Adrenal gland (tissue), 12 donors: ENCODE data around the gene STAT5B. TPM values are rescaled to one million over a fixed set of nuclear protein-coding genes. Genes with fewer than 3 reads are reported as not detected.
"Not testable (repeated sequence)": the region's sequence is repeated elsewhere in the genome, so short reads cannot be mapped to it uniquely, and the experiment has no call there.

Experiments
- DNase-seq, 7 donors: peaks; one replicate each; pipeline ENCODE4 v3.0.0-alpha.2; 2019 to 2020
- H3K27ac ChIP-seq, 5 donors: fragments of 200-600 bp; sonication (generic) in 4 of 5; 1 replicate in 3 of 5; 2 replicates in 2 of 5; pipeline versions ENCODE4 v1.5.1 to v1.8.0; 2016 to 2020; ENCODE audit warnings: mild to moderate bottlenecking in 1 of 5
- H3K27me3 ChIP-seq: fragments of 200-600 bp; 2 replicates; pipeline ENCODE4 v1.8.0; 2021
- H3K36me3 ChIP-seq, 2 donors: fragments of 200-600 bp; replicated peaks in 1 of 2; 1 replicate in 1 of 2; 2 replicates in 1 of 2; pipeline versions ENCODE4 v1.5.1 to v1.8.0; 2018 to 2022
- H3K4me1 ChIP-seq, 2 donors: fragments of 200-600 bp; replicated peaks in 1 of 2; 1 replicate in 1 of 2; 2 replicates in 1 of 2; pipeline versions ENCODE4 v1.5.1 to v1.8.0; 2018 to 2021
- H3K4me3 ChIP-seq, 4 donors: fragments of 200-600 bp; sonication (generic) in 3 of 4; one replicate each; pipeline ENCODE4 v1.5.1; 2016 to 2018
- H3K9me3 ChIP-seq, 3 donors: fragments of 200-600 bp; sonication (generic) in 1 of 3; replicated peaks in 1 of 3; 1 replicate in 2 of 3; 2 replicates in 1 of 3; pipeline versions ENCODE4 v1.5.1 to v1.8.0; 2016 to 2021
- POLR2A ChIP-seq, 2 donors: fragments of 450-650 bp; IDR thresholded peaks; one replicate each; pipeline ENCODE4 v1.6.1; 2017; ENCODE audit warnings: antibody characterized with exemption in 2 of 2, mild to moderate bottlenecking in 2 of 2, moderate library complexity in 1 of 2
- WGBS, 4 donors: extraction: QIAGEN DNeasy Blood & Tissue Kit in 2 of 4; methylation state at CpG; one replicate each; pipeline versions ENCODE4 v1.1.5 to v1.1.7; 2013 to 2017; 5-methylcytosine and 5-hydroxymethylcytosine counted together
- intact Hi-C, 2 donors: fragments of 100-400 bp; cut with DNase I; formaldehyde crosslinking; loops; one replicate each; pipeline versions ENCODE4 v1.14.1 to v1.15.0; 2022 to 2023
- polyA plus RNA-seq, 3 donors: library from polyadenylated mRNA; stranded (reverse); fragments of 200-250 nt in 2 of 3; fragments of 350-450 nt in 1 of 3; fragmentation: Illumina TruSeq in 1 of 3; extraction: RNeasy Lipid Tissue Mini Kit (QIAGEN cat#74804) in 1 of 3; gene quantifications; one replicate each; pipeline ENCODE4 v1.2.3, GENCODE V29; 2013 to 2014
- total RNA-seq, 9 donors: library from RNA; depleted of rRNA in 4 of 9; stranded (reverse); fragments of >200 nt in 4 of 9; fragments of 120-200 nt in 1 of 9; fragmentation: NEBNext Ultra II Directional in 1 of 9; extraction: Animal tissue kit (Norgen Biotek cat#: 25700) in 1 of 9; gene quantifications; one replicate each; pipeline versions ENCODE4 v1.1.0 to v1.2.4, GENCODE V29; 2013 to 2023
- TF ChIP-seq, protein P1 (sequence below), 6 experiments: fragments of 450-650 bp in 4 of 6; fragments of 200-600 bp in 2 of 6; sonication (generic) in 1 of 6; IDR thresholded peaks; 1 replicate in 5 of 6; 2 replicates in 1 of 6; pipeline versions ENCODE4 v1.5.1 to v1.8.0; 2016 to 2021; ENCODE audit warnings: antibody characterized with exemption in 6 of 6, mild to moderate bottlenecking in 2 of 6, moderate library complexity in 1 of 6
- donor health status: healthy with polysubstance abuse.
- donor health status: Bipolar disorder and iron deficiency.
- donor health status: DM: yes; HTN: yes; CAD: no.
- donor health status: DM: no; HTN: no; CAD: no.
- donor health status: DM: no; HTN: no; CAD: no.
- donor health status: DM: yes; HTN: yes; CAD: no.

Gene STAT5B
- total and polyA plus RNA-seq, 12 donors, result 30.3 to 128 (median 101) TPM

DNA sequence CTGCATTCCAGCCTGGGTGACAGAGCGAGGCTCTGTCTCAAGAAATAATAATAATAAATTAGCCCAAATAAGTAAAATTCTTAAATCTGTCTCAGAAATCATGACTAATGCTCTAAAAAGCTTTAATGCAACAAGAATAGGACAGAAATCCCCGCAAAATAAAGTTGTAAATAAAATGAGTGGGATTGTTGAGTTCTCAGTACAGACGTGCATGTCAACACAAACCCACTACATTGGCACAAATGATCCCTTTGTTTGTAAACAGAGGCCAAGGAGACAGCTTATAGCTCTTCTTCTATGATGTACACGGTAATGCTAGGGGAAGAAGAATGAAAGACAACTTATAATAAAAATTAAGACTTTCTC, 6.0 kb downstream of the STAT5B start:
- Histone ChIP-seq H3K36me3 (no peaks in the 10 kb centered on the region), H3K9me3 (no peaks in the 10 kb centered on the region), H3K27me3 (no peaks in the 10 kb centered on the region), H3K4me1 (peaks cover 25 to 65% of the 10 kb centered on the region in 2 donors), H3K27ac (peak overlapping the region; percentile 1 to 80 (median 47)), H3K4me3 (no peak overlapping the region)
- intact Hi-C loops, result no loop called here
- DNase-seq, result no peak
- TF ChIP-seq, protein P1, sequence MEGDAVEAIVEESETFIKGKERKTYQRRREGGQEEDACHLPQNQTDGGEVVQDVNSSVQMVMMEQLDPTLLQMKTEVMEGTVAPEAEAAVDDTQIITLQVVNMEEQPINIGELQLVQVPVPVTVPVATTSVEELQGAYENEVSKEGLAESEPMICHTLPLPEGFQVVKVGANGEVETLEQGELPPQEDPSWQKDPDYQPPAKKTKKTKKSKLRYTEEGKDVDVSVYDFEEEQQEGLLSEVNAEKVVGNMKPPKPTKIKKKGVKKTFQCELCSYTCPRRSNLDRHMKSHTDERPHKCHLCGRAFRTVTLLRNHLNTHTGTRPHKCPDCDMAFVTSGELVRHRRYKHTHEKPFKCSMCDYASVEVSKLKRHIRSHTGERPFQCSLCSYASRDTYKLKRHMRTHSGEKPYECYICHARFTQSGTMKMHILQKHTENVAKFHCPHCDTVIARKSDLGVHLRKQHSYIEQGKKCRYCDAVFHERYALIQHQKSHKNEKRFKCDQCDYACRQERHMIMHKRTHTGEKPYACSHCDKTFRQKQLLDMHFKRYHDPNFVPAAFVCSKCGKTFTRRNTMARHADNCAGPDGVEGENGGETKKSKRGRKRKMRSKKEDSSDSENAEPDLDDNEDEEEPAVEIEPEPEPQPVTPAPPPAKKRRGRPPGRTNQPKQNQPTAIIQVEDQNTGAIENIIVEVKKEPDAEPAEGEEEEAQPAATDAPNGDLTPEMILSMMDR (IDR thresholded peaks at IDR 0.05), result no peak
- no peak for TF ChIP-seq POLR2A (IDR thresholded peaks at IDR 0.05)
- WGBS, 4 donors, result 77 to 87% (median 82%) methylated on average over 4 of the region's 4 CpGs

- no peaks in the 10 kb centered on the region for H3K9me3 ChIP-seq
- intact Hi-C loops, result no loop called here
- no peak for TF ChIP-seq POLR2A (IDR thresholded peaks at IDR 0.05)
- TF ChIP-seq, protein P1 (IDR thresholded peaks at IDR 0.05), result no peak
- no peak for DNase-seq
- no peaks in the 10 kb centered on the region for H3K27me3 ChIP-seq
- 80 to 88% (median 85%) methylated on average over 5 of the region's 5 CpGs for WGBS, 4 donors
- peaks cover 17 to 47% of the 10 kb centered on the region in 2 donors for H3K4me1 ChIP-seq
- H3K36me3 ChIP-seq, result no peaks in the 10 kb centered on the region
- peak overlapping the region in 3 of 5 donors; percentile 1 to 74 (median 3) for H3K27ac ChIP-seq
- no peak overlapping the region for H3K4me3 ChIP-seq
Measured at GRCh38 chr17:42268236-42268635, 8.0 kb downstream of the STAT5B start.

GRCh38 chr17:42266918-42267766, 9.0 kb downstream of the STAT5B start:
- no peak for TF ChIP-seq POLR2A (IDR thresholded peaks at IDR 0.05)
- TF ChIP-seq, protein P1 (IDR thresholded peaks at IDR 0.05), result no peak
- peak in 1 of 7 donors; percentile 69 for DNase-seq
- intact Hi-C loops, result no loop called here
- no peaks in the 10 kb centered on the region for H3K9me3 ChIP-seq
- 61 to 67% (median 65%) methylated on average over 9 of the region's 9 CpGs for WGBS, 4 donors
- H3K36me3 ChIP-seq, result no peaks in the 10 kb centered on the region
- peaks cover 17 to 40% of the 10 kb centered on the region in 2 donors for H3K4me1 ChIP-seq
- H3K27ac ChIP-seq, result peak overlapping the region; percentile 0 to 74 (median 55)
- H3K4me3 ChIP-seq, result no peak overlapping the region
- no peaks in the 10 kb centered on the region for H3K27me3 ChIP-seq

DNA sequence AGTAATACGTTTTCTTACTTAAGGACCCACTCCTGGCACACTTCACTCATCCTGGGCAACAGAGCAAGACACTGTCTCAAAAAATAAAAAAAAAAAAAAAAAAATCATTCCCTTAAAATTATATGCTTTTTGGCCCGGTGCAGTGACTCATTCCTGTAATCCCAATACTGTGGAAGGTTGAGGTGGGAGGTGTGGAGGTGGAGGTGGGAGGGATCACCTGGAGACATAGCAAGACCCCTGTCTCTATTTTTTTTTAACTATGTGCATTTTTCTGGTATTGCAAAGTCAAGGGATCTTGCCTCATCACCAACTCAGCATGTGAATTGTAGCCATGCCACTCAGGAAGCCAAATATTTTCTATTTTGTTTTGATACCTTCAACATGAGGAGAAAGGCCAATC, 9.7 kb downstream of the STAT5B start:
- intact Hi-C loops, result no loop called here
- WGBS, 4 donors, result 64 to 85% (median 73%) methylated on average over 2 of the region's 2 CpGs
- TF ChIP-seq, protein P1 (IDR thresholded peaks at IDR 0.05), result no peak
- TF ChIP-seq POLR2A (IDR thresholded peaks at IDR 0.05), result no peak
- Histone ChIP-seq H3K27ac (peak overlapping the region; percentile 0 to 74 (median 55)), H3K36me3 (no peaks in the 10 kb centered on the region), H3K27me3 (no peaks in the 10 kb centered on the region), H3K9me3 (no peaks in the 10 kb centered on the region), H3K4me3 (no peak overlapping the region), H3K4me1 (peaks cover 16 to 33% of the 10 kb centered on the region in 2 donors)
- DNase-seq, result no peak

DNA sequence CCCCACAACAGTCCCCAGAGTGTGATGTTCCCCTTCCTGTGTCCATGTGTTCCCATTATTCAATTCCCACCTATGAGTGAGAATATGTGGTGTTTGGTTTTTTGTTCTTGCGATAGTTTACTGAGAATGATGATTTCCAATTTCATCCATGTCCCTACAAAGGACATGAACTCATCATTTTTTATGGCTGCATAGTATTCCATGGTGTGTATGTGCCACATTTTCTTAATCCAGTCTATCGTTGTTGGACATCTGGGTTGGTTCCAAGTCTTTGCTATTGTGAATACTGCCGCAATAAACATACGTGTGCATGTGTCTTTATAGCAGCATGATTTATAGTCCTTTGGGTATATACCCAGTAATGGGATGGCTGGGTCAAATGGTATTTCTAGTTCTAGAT, 11.8 kb downstream of the STAT5B start:
- WGBS, 4 donors, result 95% methylated on average over 3 of the region's 4 CpGs; no CpG with 5 or more reads in 3 of the 4 donors
- peaks cover 0 to 12% of the 10 kb centered on the region in 2 donors for H3K4me1 ChIP-seq
- H3K27me3 ChIP-seq, DNase-seq, H3K4me3 ChIP-seq, intact Hi-C loops, H3K9me3 ChIP-seq, H3K36me3 ChIP-seq, H3K27ac ChIP-seq: not testable (repeated sequence)
